ENCODE data around the gene YEATS4. TPM values are rescaled to one million over a fixed set of nuclear protein-coding genes. Genes with fewer than 3 reads are reported as not detected.

YEATS4 gene
- total RNA-seq, 2 experiments from 2014 or later, result 49.9 to 51.0 TPM

DNA sequence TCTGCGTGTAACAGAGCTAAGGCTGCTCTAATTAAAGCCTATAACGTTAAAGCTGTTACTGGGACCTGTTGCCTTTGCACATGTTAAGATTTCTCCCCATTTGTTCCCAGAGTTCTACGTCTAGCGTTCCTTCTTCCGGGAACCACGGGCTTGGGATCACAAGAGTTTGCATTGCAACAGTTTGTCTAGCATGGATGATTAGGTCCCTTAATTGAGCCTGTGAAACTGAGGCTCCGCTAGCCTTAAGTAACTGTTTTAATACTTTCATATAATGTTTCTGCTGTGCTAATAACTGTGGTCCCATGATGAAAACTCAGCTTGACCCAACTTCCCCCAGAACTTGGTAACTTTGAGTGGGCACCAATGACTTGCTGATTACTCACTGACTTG, 28.0 kb upstream of the YEATS4 start:
- H3K4me1 Mint-ChIP-seq (ENCODE audit: low read depth), result peaks cover 43% of the 10 kb centered on the region
- DNase-seq (no peak), ATAC-seq (no peak)
- H3K36me3 Mint-ChIP-seq (ENCODE audit: low read depth), result no peaks in the 10 kb centered on the region
- H3K9me3 Mint-ChIP-seq (ENCODE audit: insufficient read depth), result no peaks in the 10 kb centered on the region
- peak overlapping the region; percentile 79 for H3K4me3 Mint-ChIP-seq
- peak overlapping the region; percentile 92 for H3K27ac Mint-ChIP-seq
- POLR2A ChIA-PET, result interaction anchor here (0.6 to 2.6 kb wide), 15 partner anchors 10 to 522 kb away, joined by 3 to 18 read pairs (median 6); partner anchors contain the start of genes CCT2, CPSF6, FRS2 and LYZ
- CTCF ChIA-PET, result interaction anchor here (0.8 to 2.7 kb wide), 11 partner anchors 11 to 239 kb away, joined by 3 to 22 read pairs (median 3); no protein-coding TSS in a partner anchor
- H3K27me3 Mint-ChIP-seq (ENCODE audit: low read depth), result no peaks in the 10 kb centered on the region

DNA sequence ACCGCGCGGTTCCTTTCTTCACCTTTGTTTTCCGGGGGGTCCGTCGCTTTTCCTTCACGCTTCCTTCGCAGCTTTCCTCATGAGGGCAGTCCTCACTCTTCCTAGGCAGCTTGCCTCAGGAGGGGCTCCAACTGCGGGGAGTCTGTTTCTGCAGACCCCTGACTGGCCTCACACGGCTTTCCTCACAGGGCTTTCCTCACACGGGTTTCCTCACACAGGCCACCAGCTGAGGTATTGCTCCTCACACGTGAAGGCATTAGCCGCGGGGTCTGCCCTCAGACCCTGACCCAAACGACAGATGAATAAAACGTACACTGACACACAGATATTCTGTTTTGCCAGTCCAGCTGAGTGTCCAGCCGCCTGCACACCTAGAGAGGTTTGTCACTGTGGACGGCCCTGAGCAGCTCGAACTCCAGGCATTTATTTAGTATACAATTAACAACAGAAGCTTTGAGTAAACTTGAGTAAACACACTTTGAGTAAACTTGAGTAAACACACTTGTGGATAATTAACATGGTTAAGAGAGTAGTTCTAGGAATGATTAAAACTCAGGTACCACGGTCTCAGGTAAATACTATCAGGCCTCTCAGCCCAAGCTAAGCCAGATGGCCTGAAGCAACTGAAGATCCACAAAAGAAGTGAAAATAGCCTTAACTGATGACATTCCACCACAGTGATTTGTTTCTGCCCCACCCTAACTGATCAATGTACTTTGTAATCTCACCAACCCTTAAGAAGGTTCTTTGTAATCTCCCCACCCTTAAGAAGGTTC, 27.4 kb upstream of the YEATS4 start:
- Mint-ChIP-seq H3K4me1 (ENCODE audit: low read depth) (peaks cover 43% of the 10 kb centered on the region), H3K27me3 (ENCODE audit: low read depth) (no peaks in the 10 kb centered on the region), H3K4me3 (peak overlapping the region; percentile 79), H3K36me3 (ENCODE audit: low read depth) (no peaks in the 10 kb centered on the region), H3K9me3 (ENCODE audit: insufficient read depth) (no peaks in the 10 kb centered on the region), H3K27ac (no peak overlapping the region)
- ChIA-PET POLR2A (interaction anchor here (0.6 to 2.6 kb wide), 10 partner anchors 10 to 523 kb away, joined by 3 to 18 read pairs (median 6); partner anchors contain the start of genes FRS2 and LYZ), CTCF (interaction anchor here (0.9 to 2.7 kb wide), 9 partner anchors 11 to 250 kb away, joined by 3 to 22 read pairs (median 3); no protein-coding TSS in a partner anchor)
- DNase-seq, result no peak
- ATAC-seq, result no peak

DNA sequence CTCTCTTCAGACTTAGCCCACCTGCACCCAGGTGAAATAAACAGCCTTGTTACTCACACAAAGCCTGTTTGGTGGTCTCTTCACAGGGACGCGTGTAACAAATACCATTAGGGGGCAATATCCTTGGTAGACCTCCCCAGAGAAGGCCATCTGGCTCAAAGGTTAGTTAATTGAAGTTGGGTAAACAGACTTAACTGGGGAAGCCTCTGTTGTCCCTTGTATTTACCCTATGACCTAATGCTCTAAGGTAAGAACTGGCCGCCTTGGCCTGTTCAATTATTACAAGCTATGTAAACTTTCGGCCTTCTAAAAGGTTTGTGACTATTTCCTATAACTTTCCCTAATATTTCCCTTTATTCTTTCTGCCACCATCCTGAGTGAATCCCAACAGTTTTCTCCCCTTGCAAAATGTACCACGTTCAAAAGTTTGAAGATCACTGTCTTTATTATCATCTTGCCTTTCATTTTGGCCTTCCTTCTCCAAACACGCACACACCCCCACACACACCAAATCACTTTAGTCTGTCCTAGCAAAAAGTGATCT, 26.7 kb upstream of the YEATS4 start:
- no peak for ATAC-seq
- ChIA-PET POLR2A (interaction anchor here (1.0 to 1.8 kb wide), 2 partner anchors 13 to 138 kb away, joined by 3 to 8 read pairs; partner anchors contain the start of gene FRS2), CTCF (interaction anchor here (0.9 to 2.6 kb wide), 4 partner anchors 8 to 249 kb away, joined by 3 to 8 read pairs (median 5); no protein-coding TSS in a partner anchor)
- DNase-seq, result no peak
- Mint-ChIP-seq H3K9me3 (ENCODE audit: insufficient read depth) (no peaks in the 10 kb centered on the region), H3K27me3 (ENCODE audit: low read depth) (peaks cover 3% of the 10 kb centered on the region), H3K36me3 (ENCODE audit: low read depth) (no peaks in the 10 kb centered on the region), H3K4me3 (no peak overlapping the region), H3K4me1 (ENCODE audit: low read depth) (peaks cover 43% of the 10 kb centered on the region), H3K27ac (no peak overlapping the region)

DNA sequence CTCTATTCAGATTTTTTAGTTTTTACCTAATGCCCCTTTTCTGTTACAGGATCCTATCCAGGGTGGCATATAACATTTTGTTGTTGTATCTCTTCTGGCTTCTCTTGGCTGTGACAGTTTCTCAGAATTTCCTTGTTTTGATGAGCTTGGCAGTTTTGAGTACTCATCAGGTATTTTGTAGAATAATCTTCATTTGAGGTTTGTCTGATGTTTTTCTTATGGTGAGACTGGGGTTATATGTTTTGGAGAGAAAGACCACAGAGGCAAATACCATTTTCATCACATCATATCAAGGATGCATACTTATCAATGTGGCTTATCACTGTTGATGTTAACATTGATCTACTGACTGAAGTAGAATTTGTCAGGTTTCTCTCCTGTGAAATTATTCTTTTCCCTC, 25.4 kb upstream of the YEATS4 start:
- no peak for ATAC-seq
- ChIA-PET POLR2A (interaction anchor here (1.0 kb wide), 1 partner anchor 14 kb away, joined by 3 read pairs; no protein-coding TSS in a partner anchor), CTCF (interaction anchor here (1.1 to 2.2 kb wide), 5 partner anchors 9 to 178 kb away, joined by 3 to 7 read pairs (median 6); no protein-coding TSS in a partner anchor)
- H3K4me3 Mint-ChIP-seq, result no peak overlapping the region
- no peak overlapping the region for H3K27ac Mint-ChIP-seq
- H3K4me1 Mint-ChIP-seq (ENCODE audit: low read depth), result peaks cover 39% of the 10 kb centered on the region
- no peaks in the 10 kb centered on the region for H3K9me3 Mint-ChIP-seq (ENCODE audit: insufficient read depth)
- H3K36me3 Mint-ChIP-seq (ENCODE audit: low read depth), result no peaks in the 10 kb centered on the region
- H3K27me3 Mint-ChIP-seq (ENCODE audit: low read depth), result peaks cover 3% of the 10 kb centered on the region
- no peak for DNase-seq

DNA sequence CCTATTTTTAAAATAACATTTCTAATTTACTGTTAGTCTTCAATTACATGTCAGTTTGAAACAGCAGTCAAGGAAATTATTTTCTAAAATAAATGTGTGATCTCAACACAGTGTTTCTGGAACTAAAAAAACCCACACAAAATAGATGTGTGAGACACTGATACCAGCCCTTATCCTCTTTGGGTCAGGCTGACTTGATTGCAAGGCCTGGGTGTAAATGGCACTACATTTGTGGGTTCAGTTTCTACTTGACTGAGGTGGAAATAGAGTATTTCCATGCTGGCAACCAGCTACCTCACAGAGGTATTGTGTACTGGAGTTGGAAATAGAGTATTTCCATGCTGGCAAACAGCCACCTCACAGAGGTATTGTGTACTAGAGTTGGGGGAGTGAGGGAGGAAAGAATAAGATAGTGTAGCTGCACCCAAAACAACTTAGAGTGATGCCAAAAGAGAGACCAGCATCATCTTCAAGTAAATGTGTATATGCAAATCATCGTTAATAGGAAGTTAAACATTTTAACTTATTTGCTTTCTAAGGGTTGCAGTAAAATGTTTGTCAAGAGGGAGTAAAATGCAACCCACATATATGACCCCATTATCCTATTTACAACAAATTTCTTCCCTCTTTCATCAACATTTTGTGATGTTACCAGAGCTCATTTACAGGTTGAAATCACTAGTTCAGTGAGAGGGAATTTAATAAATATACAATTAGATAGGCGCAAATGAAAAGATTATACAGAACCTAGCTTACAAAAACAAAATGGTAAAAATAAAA, 22.0 kb upstream of the YEATS4 start:
- Mint-ChIP-seq H3K4me1 (ENCODE audit: low read depth) (peaks cover 23% of the 10 kb centered on the region), H3K9me3 (ENCODE audit: insufficient read depth) (no peaks in the 10 kb centered on the region), H3K27me3 (ENCODE audit: low read depth) (peaks cover 8% of the 10 kb centered on the region), H3K27ac (no peak overlapping the region), H3K36me3 (ENCODE audit: low read depth) (no peaks in the 10 kb centered on the region), H3K4me3 (no peak overlapping the region)
- ATAC-seq (no peak), DNase-seq (no peak)
- POLR2A ChIA-PET, result no interaction called here
- CTCF ChIA-PET, result interaction anchor here (1.1 to 1.4 kb wide), 3 partner anchors 16 to 20 kb away, joined by 3 to 4 read pairs (median 3); no protein-coding TSS in a partner anchor

DNA sequence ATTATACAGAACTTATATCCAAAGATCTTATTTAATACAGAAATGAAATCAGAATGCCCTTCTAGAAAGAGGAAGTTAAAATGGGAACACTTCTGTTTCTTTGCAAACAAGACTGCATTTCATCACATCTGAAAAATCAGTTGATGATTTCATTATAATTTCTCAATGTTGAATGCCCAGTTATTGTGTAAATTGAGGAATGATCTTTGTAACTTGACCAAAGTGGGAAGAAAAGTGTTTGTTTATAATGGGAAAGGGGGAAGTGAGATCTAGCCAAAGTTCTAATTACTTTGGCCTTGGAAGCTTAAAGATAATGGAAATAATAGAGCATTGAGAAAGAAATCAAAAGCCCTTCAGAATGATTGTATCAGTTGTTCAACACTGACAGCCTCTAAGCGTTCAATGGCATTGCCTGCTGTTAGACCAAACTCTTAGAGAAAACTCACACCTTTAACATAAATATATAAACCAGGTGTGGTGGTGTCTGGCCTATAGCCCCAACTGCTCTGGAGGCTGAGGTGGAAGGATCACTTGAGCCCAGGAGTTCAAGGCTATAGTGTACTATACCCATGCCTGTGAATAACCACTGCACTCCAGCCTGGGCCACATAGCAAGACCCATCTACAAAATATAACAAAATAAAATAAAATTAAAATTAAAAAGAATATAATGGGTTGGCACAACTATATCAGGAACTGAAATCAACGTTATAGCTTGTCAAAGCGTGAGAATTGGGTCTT, 21.3 kb upstream of the YEATS4 start:
- H3K4me3 Mint-ChIP-seq, result no peak overlapping the region
- no peaks in the 10 kb centered on the region for H3K9me3 Mint-ChIP-seq (ENCODE audit: insufficient read depth)
- H3K27ac Mint-ChIP-seq, result no peak overlapping the region
- ATAC-seq (no peak), DNase-seq (no peak)
- CTCF ChIA-PET, result interaction anchor here (1.1 to 1.9 kb wide), 5 partner anchors 15 to 182 kb away, joined by 3 to 4 read pairs (median 3); no protein-coding TSS in a partner anchor
- POLR2A ChIA-PET, result no interaction called here
- H3K4me1 Mint-ChIP-seq (ENCODE audit: low read depth), result peaks cover 17% of the 10 kb centered on the region
- H3K36me3 Mint-ChIP-seq (ENCODE audit: low read depth), result no peaks in the 10 kb centered on the region
- peaks cover 12% of the 10 kb centered on the region for H3K27me3 Mint-ChIP-seq (ENCODE audit: low read depth)

DNA sequence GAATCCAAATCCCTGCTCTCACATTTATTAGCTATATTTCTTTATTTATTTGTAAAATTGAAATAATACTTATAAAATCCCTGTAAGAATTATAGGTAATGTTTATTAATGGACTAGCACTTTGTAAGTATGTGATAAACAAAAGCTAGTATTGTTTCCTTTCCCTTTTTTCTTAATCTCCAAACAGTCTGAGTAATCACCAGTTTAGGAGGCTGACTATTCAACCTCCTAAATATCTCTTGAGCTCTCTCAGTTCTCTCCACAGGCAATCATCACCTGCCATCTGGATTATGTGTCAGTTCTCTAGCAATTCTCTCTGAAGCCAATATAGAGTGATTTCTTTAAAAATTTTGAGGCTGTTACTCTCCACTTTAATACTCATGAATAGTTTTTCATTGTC, 20.6 kb upstream of the YEATS4 start:
- ChIA-PET POLR2A (no interaction called here), CTCF (interaction anchor here (1.3 to 1.9 kb wide), 4 partner anchors 19 to 182 kb away, joined by 3 to 4 read pairs (median 4); no protein-coding TSS in a partner anchor)
- H3K4me3 Mint-ChIP-seq, result no peak overlapping the region

DNA sequence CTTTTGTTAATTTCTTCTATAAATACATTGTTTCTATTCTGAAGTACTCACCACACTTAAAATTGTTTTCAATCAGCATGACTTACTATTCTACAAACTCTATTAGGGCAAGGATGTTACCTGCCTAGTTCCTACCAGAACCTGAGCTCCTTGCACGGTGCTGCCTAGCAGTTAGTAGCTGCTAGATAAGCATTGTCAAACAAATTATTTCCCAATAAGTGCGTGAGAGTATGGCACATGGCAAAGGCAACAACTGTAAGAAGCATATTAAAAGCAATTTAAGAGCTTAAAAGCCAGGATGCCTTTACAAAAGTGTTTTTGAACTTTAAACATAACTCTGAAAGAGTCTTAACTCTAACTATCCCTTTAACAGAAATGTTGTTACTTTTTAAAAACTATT, 19.5 kb upstream of the YEATS4 start:
- Mint-ChIP-seq H3K27ac (no peak overlapping the region), H3K9me3 (ENCODE audit: insufficient read depth) (no peaks in the 10 kb centered on the region), H3K27me3 (ENCODE audit: low read depth) (peaks cover 12% of the 10 kb centered on the region), H3K4me1 (ENCODE audit: low read depth) (peaks cover 4% of the 10 kb centered on the region), H3K36me3 (ENCODE audit: low read depth) (no peaks in the 10 kb centered on the region), H3K4me3 (no peak overlapping the region)
- ChIA-PET CTCF (interaction anchor here (1.2 to 1.9 kb wide), 3 partner anchors 10 to 49 kb away, joined by 3 to 4 read pairs (median 3); no protein-coding TSS in a partner anchor), POLR2A (no interaction called here)
- ATAC-seq, result no peak
- DNase-seq, result no peak

More for the DNA sequence above, 20.6 kb upstream of the YEATS4 start:
- no peaks in the 10 kb centered on the region for H3K9me3 Mint-ChIP-seq (ENCODE audit: insufficient read depth)
- no peaks in the 10 kb centered on the region for H3K36me3 Mint-ChIP-seq (ENCODE audit: low read depth)
- DNase-seq (no peak), ATAC-seq (no peak)
- H3K4me1 Mint-ChIP-seq (ENCODE audit: low read depth), result peaks cover 15% of the 10 kb centered on the region
- H3K27ac Mint-ChIP-seq, result no peak overlapping the region
- H3K27me3 Mint-ChIP-seq (ENCODE audit: low read depth), result peaks cover 12% of the 10 kb centered on the region

DNA sequence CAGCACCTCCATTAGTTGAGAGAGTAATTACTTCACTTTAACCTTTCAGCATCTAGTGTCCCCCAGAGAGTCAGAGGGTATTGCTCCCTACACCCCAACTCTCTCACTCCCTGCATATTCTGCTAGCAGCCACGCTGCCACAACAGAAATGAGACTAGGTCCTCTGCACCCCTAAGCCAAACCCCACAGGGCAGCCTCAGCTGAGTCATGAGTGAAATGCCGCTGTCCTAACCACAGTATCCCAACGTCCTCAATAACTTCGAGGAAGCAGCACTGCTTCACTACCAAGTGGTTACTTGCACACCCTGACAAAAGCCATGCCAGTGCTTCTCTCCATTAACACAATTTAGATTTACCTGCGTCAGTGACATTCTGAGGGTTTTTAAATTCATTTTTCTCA, 18.2 kb upstream of the YEATS4 start:
- Mint-ChIP-seq H3K27me3 (ENCODE audit: low read depth) (peaks cover 12% of the 10 kb centered on the region), H3K27ac (no peak overlapping the region), H3K36me3 (ENCODE audit: low read depth) (no peaks in the 10 kb centered on the region), H3K9me3 (ENCODE audit: insufficient read depth) (no peaks in the 10 kb centered on the region), H3K4me3 (no peak overlapping the region), H3K4me1 (ENCODE audit: low read depth) (peaks cover 2% of the 10 kb centered on the region)
- ChIA-PET CTCF (interaction anchor here (2.7 to 2.9 kb wide), 2 partner anchors 10 to 16 kb away, joined by 8 to 20 read pairs; no protein-coding TSS in a partner anchor), POLR2A (no interaction called here)
- no peak for ATAC-seq
- no peak for DNase-seq

DNA sequence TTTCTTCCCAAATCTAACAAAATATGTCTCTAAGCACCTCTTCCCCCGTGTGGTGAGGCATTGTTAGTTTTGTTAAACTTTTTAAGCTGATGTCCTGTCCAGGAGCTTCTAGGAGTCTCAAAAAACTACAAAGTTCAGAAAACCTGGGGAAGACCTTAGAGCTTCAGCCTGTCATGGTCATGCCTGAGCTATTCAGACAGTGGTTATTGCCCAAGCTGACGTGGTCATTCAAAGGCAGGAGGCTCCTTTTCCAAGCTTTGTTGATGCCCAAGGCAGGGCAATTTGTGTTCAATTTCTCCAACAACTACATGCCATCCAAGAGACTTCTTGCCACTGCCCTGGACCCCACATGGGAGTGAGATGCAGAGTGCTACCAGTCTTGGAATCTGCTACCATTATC, 17.1 kb upstream of the YEATS4 start:
- no peaks in the 10 kb centered on the region for H3K9me3 Mint-ChIP-seq (ENCODE audit: insufficient read depth)
- no peak for ATAC-seq
- ChIA-PET POLR2A (no interaction called here), CTCF (interaction anchor here (0.8 to 2.9 kb wide), 4 partner anchors 11 to 53 kb away, joined by 3 to 20 read pairs (median 6); no protein-coding TSS in a partner anchor)
- peaks cover 11% of the 10 kb centered on the region for H3K27me3 Mint-ChIP-seq (ENCODE audit: low read depth)
- H3K4me1 Mint-ChIP-seq (ENCODE audit: low read depth), result peaks cover 2% of the 10 kb centered on the region
- no peak for DNase-seq
- no peaks in the 10 kb centered on the region for H3K36me3 Mint-ChIP-seq (ENCODE audit: low read depth)
- no peak overlapping the region for H3K27ac Mint-ChIP-seq
- no peak overlapping the region for H3K4me3 Mint-ChIP-seq

Measured in activated CD8-positive, alpha-beta T cell treated with anti-CD3 and anti-CD28 coated beads, Interleukin-2, amount 10 ng/mL, durations not matched to agents 7 days and 5 days (primary cell).